ENCODE measurements around the gene ENAH.

DNA sequence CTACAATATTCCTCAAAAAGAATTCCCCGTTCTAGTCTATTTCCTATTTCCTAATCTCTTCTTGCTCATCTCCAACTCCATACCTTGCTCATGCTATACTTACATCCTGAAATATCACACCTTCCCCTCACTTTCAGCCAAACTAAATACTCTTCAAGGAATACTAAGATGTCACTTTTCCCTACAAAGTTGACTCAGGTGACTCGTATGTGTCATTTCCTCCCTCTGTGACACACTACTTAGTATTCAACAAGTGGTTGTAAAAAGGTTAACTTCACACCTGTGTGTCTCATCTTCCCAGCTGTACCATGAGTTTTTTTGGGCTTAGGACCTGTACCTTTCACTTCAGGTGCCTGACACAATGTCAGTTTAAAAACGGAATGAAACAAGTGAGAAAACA lies 143.2 kb downstream of the ENAH start:
- no peak for TF ChIP-seq POLR2A (IDR thresholded peaks at IDR 0.05)
- TF ChIP-seq, protein P1, sequence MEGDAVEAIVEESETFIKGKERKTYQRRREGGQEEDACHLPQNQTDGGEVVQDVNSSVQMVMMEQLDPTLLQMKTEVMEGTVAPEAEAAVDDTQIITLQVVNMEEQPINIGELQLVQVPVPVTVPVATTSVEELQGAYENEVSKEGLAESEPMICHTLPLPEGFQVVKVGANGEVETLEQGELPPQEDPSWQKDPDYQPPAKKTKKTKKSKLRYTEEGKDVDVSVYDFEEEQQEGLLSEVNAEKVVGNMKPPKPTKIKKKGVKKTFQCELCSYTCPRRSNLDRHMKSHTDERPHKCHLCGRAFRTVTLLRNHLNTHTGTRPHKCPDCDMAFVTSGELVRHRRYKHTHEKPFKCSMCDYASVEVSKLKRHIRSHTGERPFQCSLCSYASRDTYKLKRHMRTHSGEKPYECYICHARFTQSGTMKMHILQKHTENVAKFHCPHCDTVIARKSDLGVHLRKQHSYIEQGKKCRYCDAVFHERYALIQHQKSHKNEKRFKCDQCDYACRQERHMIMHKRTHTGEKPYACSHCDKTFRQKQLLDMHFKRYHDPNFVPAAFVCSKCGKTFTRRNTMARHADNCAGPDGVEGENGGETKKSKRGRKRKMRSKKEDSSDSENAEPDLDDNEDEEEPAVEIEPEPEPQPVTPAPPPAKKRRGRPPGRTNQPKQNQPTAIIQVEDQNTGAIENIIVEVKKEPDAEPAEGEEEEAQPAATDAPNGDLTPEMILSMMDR (IDR thresholded peaks at IDR 0.05): no peak
